Measurements from ENCODE around the gene RECQL5. TPM values are rescaled to one million over a fixed set of nuclear protein-coding genes. Genes with fewer than 3 reads are reported as not detected.

RECQL5 gene
- total RNA-seq, 4 donors from 2014 or later: 41.9 to 91.8 (median 70.1) TPM

DNA sequence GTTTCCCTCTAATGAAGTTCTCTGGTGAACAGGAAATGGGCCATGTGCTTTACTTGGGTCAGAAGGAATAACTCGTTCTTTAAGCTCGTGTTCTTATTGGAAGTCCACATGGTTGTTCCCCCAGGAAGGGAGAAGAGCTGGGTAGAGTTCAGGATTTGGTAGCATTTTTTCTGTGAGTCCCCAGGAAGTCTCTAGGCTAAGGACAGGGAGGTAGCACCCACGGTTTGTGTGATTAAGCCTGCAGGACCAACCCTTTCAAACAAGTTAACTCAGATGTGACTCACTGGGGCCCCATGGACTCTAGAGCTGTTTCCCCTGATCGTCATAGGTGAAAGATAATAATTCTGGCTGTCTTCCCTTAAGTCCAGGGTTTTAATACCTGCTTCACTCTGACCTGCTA is 16.6 kb upstream of the RECQL5 start:
- H3K4me1 ChIP-seq: peaks cover 0 to 40% of the 10 kb centered on the region in 2 donors
- no peaks in the 10 kb centered on the region for H3K9me3 ChIP-seq
- H3K27me3 ChIP-seq: no peaks in the 10 kb centered on the region
- no peak overlapping the region for H3K27ac ChIP-seq
- WGBS, 2 donors: 81 to 88% methylated on average over 4 of the region's 4 CpGs
- peaks cover 0 to 6% of the 10 kb centered on the region in 2 donors for H3K36me3 ChIP-seq
- intact Hi-C loops (cut with DNase I): no loop called here
- H3K4me3 ChIP-seq (replicated peaks in 1 of 3): no peak overlapping the region
- TF ChIP-seq, protein P1, sequence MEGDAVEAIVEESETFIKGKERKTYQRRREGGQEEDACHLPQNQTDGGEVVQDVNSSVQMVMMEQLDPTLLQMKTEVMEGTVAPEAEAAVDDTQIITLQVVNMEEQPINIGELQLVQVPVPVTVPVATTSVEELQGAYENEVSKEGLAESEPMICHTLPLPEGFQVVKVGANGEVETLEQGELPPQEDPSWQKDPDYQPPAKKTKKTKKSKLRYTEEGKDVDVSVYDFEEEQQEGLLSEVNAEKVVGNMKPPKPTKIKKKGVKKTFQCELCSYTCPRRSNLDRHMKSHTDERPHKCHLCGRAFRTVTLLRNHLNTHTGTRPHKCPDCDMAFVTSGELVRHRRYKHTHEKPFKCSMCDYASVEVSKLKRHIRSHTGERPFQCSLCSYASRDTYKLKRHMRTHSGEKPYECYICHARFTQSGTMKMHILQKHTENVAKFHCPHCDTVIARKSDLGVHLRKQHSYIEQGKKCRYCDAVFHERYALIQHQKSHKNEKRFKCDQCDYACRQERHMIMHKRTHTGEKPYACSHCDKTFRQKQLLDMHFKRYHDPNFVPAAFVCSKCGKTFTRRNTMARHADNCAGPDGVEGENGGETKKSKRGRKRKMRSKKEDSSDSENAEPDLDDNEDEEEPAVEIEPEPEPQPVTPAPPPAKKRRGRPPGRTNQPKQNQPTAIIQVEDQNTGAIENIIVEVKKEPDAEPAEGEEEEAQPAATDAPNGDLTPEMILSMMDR (IDR thresholded peaks at IDR 0.05): no peak
- TF ChIP-seq POLR2A (IDR thresholded peaks at IDR 0.05): no peak
- no peak for DNase-seq

DNA sequence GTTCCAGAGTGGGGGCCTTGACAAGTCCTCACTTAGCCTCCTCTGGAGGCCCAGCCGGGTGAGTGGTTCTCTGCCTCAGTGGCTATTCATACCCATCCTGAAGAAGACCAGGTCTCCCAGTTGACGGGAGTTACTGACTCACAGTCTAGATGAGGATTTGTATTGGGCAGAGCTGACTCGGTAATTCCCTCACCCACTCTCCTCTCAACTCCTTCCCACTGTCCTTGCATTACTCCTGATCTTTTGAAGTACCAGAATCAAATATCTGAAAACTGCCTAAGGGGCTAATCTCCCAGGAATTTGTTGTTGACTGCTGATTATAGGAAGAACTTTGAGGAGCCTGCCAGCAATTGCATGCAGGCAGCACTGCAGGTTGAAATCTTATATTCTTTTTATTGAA is 14.3 kb upstream of the RECQL5 start:
- WGBS, 2 donors: 83 to 94% methylated on average over 3 of the region's 3 CpGs
- DNase-seq: no peak
- TF ChIP-seq, protein P1 (IDR thresholded peaks at IDR 0.05): no peak
- no peak for TF ChIP-seq POLR2A (IDR thresholded peaks at IDR 0.05)
- Histone ChIP-seq H3K4me3 (replicated peaks in 1 of 3) (no peak overlapping the region), H3K9me3 (no peaks in the 10 kb centered on the region), H3K27ac (no peak overlapping the region), H3K27me3 (no peaks in the 10 kb centered on the region), H3K4me1 (peaks cover 0 to 33% of the 10 kb centered on the region in 2 donors), H3K36me3 (peaks cover 0 to 6% of the 10 kb centered on the region in 2 donors)
- intact Hi-C loops (cut with DNase I): no loop called here

DNA sequence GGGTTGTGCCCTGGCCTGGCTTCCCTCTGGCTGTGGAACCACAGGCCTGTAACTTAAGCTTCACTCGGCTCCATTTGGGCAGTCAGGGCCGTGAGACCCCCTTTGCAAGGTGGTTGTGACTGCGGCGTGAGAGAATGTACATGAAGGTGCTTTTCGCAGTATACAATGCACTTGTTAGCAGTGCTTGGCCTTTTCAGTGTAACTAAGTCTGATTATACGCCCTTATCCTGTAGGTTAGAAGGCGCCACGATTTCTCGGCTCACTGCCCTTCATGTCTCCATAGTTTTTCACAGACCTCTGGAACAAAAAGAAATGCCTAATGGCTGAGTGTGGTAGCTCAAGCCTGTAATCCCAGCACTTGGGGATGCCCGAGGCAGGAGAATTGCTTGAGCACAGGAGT is 13.5 kb upstream of the RECQL5 start:
- DNase-seq: no peak
- no peak overlapping the region for H3K4me3 ChIP-seq (replicated peaks in 1 of 3)
- H3K27ac ChIP-seq: peak overlapping the region in 1 of 3 donors; percentile 35
- H3K9me3 ChIP-seq: no peaks in the 10 kb centered on the region
- no peaks in the 10 kb centered on the region for H3K27me3 ChIP-seq
- intact Hi-C loops (cut with DNase I): no loop called here
- H3K4me1 ChIP-seq: peaks cover 0 to 25% of the 10 kb centered on the region in 2 donors
- TF ChIP-seq, protein P1 (IDR thresholded peaks at IDR 0.05): no peak
- no peak for TF ChIP-seq POLR2A (IDR thresholded peaks at IDR 0.05)
- 92 to 95% methylated on average over 10 of the region's 10 CpGs for WGBS, 2 donors
- peaks cover 0 to 6% of the 10 kb centered on the region in 2 donors for H3K36me3 ChIP-seq

DNA sequence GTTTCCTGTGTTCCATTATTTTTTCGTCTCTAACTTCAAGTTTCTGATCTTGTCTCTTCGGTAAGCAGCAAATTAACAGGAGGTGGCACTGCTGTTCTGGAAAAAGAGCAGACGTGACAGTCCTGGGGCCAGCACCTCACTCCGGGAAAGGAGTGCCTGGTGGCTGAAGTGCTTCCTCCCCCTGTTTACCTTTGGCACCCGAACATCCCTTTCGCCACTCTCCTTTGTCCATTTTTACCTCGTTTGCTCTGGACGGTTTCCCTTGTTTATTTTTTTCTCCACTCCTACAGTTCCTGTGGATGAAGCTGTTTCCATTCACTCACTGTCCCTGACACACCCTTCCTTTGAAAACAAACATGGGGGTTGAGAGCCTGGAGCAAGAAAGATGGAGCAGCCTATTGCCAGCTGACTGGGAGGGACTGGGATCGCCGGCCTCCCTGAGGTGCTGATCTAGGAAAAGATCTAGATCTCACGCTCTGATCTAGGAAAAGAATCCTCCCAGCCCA is 12.8 kb upstream of the RECQL5 start:
- 53 to 71% methylated on average over 11 of the region's 11 CpGs for WGBS, 2 donors
- H3K27me3 ChIP-seq: no peaks in the 10 kb centered on the region
- intact Hi-C loops (cut with DNase I): loop anchor here (2.0 kb wide), 1 partner anchor 69 kb away; no protein-coding TSS in a partner anchor
- H3K9me3 ChIP-seq: no peaks in the 10 kb centered on the region
- no peak for TF ChIP-seq POLR2A (IDR thresholded peaks at IDR 0.05)
- TF ChIP-seq, protein P1 (IDR thresholded peaks at IDR 0.05): peak in 4 of 6 experiments; percentile 11 to 35 (median 24)
- H3K27ac ChIP-seq: peak overlapping the region in 2 of 3 donors; percentile 49 to 59
- H3K36me3 ChIP-seq: peaks cover 0 to 6% of the 10 kb centered on the region in 2 donors
- H3K4me1 ChIP-seq: peaks cover 0 to 21% of the 10 kb centered on the region in 2 donors
- H3K4me3 ChIP-seq (replicated peaks in 1 of 3): no peak overlapping the region
- DNase-seq: peak; percentile 13 to 32

DNA sequence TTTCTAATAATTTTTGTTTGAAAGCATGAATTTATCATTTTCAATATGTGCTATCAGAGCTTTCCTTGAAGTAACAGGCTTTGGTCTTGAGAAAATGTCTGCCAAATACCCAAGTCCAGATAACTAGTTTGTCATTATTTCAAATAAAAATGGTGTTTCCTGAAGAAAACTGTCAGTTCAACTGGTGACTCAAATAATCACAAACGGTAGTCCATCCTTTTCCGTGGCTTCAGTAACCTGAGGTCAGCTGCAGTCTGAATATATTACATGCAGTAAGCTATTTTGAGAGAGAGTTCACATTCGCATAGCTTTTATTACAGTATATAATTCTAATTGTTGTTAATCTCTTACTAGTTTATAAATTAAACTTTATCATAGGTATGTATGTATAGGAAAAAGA is 9.5 kb upstream of the RECQL5 start:
- H3K27ac ChIP-seq: no peak overlapping the region
- no peak overlapping the region for H3K4me3 ChIP-seq (replicated peaks in 1 of 3)
- no peaks in the 10 kb centered on the region for H3K9me3 ChIP-seq
- peaks cover 14 to 34% of the 10 kb centered on the region in 2 donors for H3K36me3 ChIP-seq
- intact Hi-C loops (cut with DNase I): no loop called here
- no peak for TF ChIP-seq POLR2A (IDR thresholded peaks at IDR 0.05)
- TF ChIP-seq, protein P1 (IDR thresholded peaks at IDR 0.05): no peak
- H3K4me1 ChIP-seq: peaks cover 0 to 15% of the 10 kb centered on the region in 2 donors
- H3K27me3 ChIP-seq: no peaks in the 10 kb centered on the region
- 79 to 83% methylated on average over 3 of the region's 3 CpGs for WGBS, 2 donors
- no peak for DNase-seq

Measured in thyroid gland (tissue), 4 donors.